HG03135 (cell line): ENCODE measurements around the gene PYGO2.
A peak's percentile ranks its signal among the peaks of the same experiment; 100 is the strongest.
"Not testable (repeated sequence)": the region's sequence is repeated elsewhere in the genome, so short reads cannot be mapped to it uniquely, and the experiment has no call there.

Experiments used
- ATAC-seq: cut with Tn5 transposase; IDR thresholded peaks from one replicate; pipeline ENCODE4 v1.9.1; 2021; ENCODE audit warnings: mild to moderate bottlenecking, moderate library complexity; ENCODE audit not compliant: unreplicated experiment

The PYGO2 gene

DNA sequence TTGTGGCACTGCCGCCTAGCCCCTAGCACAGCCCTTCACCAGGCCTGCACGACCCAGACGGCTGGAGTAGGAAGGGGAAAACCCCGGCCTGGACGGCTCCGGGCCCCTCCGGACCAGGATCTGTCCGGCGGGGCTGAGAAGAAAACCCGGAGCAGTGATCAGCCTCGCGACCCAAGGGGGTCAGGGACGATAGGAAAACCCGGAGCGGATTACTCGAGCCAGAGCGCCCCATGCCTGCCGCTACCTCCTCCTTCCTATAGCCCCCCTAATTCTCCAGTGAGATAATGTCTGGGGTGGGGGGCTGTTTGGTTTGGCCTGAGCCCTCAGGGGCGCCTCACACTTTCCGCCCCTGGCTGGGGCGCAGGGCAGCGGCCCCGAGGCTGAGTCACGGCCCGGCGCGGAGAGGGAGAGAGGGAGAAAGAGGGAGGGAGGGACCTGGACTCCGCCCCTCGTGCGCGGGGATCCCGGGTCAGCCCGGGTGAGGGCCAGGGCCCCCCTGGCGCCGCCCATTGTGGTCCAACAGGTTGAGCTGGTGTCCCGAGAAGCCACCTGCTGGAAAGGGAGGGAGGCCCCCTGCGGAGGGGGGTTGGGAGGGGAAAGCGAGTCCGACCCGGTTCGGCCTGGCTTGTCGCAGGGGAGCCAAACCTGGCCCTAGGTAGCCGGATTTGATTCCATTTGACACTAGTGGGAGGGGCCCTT is 39.3 kb upstream of the PYGO2 start:
- peak; percentile 42 for ATAC-seq

DNA sequence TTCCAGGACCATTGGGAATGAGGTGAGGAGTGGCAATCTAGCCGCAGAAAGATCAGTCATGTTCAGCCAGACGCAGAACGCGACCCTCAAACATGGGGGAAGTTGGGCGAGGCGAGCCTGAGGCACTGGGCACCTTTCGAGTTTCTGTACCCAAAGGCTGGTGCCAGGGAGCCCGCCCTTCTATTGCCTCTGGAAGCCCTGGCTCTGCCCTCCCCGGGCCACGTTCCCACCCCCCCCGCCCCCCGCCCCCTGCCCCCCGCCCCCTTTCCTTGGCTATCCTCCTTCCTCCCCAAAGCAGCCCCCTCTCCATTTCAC is 38.8 kb upstream of the PYGO2 start:
- no peak for ATAC-seq

DNA sequence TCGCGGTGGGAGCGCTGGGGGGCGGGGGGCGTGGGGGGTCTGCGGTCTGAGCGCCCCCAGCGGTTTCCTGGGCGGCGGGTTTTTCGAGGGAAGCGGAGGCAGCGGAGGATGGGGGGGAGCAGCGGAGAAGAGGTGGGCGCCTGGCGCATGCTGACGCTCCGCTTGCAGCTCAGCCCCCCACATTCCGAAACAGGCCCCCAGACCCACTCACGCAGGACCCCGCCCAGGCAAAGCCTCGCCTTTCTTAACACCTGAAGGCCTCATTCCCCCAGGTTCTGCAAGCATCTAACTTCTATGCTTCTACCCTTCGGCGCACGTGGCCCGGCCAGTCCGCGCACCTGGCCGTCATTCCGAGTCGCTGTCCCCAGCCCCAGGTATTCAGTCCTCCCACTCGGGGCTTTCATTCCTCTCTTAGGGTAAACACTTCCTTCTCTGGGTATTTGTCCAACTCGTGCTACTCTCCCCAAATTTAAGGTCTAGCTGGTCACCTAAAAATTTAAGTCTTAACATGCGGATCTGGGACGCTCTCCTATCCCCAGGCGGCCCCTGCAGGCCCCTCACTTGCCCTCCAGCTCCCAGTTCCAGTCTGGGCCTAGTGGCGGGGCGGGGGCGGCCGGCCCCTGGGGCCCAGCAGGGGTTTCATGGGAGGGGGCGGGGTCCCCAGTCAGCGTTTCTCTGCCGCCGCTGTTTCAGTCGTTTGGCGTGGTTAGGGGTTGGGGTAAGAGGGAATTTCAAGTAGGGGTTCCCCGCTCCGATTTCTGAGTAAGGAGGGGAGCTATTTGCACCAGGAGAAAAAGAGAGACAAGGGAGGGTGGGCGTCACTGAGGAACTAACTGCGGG is 38.2 kb upstream of the PYGO2 start:
- no peak for ATAC-seq

DNA sequence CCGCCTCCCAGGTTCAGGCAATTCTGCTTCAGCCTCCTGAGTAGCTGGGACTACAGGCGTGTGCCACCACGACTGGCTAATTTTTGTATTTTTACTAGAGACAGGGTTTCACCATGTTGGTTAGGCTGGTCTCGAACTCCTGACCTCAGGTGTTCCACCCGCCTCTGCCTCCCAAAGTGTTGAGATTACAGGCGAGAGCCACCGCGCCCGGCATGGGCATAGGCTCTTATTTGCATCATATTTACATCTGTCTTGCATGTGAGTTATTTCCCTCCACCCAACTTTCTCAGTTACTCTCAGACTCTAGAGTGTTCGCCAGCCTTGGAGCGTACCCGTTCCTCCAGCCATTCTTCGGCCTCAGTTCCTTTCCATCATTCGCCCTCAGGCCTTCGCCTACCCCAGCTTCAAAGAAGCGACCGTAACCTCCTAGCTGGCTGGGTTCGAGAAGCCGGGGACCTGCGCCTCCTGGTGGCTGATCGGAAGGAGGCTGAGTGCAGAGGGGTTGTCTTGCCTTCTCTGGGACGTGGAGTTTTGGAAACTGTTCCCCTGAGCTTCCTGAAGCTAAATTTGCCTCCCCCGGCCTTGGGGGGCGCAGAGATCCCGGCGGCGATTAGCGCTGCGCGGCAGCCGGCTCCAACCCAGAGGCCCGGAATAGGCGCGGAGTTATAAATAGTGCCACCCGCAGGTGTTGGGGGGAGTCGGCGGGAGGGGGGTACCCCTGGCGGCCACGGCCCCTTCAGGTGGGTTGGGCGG is 37.4 kb upstream of the PYGO2 start:
- ATAC-seq: no peak

DNA sequence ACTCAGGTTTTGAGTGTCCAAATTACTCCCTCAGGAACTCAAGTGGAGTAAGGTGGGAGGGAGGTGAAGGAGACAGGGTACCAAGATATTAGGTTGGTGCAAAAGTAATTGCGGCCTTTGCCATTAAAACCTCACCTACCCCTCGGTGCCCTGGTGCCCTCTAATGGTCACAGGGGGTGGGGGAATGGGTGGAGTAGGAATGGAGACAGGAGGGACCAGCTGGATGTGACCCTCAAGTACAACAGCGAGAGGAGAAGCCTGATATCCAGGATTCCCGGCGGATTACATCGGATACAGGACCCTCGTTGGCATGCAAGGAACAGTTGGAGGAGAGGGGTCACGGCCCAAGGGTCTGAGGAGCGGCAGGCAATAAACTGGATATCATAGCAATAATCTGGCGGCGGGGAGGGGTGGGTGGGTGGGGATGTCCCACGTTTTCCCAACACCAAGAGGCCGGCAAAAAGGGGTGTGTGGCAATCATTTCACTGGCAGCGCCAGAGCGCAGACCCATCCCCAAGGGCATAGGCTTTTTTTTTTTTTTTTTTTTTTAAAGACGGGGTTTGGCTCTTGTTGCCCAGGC is 36.7 kb upstream of the PYGO2 start:
- ATAC-seq: no peak

DNA sequence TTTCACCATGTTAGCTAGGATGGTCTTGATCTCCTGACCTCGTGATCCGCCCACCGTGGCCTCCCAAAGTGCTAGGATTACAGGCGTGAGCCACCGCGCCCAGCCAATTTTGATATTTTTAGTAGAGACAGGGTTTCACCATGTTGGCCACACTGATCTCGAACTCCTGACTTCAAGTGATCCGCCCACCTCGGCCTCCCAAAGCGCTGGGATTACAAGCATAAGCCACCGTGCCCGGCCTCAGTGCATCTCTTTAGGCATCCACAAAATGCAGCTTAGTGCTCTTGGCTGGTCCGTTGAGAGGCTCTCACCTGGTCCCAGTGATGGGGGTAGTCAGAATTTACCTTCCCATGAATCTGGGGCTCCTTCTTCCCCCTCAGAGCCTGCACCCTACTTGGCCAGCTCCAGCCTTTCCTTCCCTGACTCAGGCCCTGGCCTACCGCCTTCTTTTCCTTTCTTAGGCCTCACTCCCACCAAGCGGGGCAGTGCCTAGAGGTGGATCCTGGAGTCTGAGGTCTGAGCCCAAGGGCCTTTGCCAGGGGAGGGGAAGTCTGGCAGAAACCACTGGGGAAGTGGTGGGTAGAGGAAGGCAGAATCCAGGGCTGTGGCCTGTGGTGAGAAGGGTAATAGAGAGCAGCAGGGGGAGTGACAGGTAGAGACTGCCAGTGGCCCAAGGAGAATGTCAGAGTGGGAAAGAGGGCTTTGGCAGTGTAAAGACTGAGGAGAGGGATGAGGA is 35.6 kb upstream of the PYGO2 start:
- ATAC-seq: no peak

DNA sequence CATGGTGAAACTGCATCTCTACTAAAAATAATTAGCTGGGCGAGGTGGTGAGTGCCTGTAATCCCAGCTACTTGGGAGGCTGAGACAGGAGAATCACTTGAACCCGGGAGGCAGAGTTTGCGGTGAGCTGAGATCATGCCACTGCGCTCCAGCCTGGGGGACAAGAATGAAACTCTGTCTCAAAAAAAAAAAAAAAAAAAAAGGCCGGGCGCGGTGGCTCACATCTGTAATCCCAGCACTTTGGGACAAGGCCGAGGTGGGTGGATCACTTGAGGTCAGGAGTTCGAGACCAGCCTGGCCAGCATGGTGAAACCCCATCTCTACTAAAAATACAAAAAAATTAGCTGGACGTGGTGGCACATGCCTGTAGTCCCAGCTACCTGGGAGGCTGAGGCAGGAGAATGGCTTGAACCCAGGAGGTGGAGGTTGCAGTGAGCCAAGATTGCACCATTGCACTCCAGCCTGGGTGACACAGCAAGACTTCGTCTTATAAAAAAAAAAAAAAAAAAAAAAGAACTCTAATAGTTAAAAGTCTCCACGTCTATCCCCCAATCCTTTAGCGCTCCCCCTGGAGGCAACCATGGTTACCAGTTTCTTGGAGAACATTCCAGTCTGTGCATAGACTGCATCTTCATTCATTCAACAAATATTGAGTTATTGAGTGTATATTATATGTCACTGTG is 33.9 kb upstream of the PYGO2 start:
- not testable (repeated sequence) for ATAC-seq

DNA sequence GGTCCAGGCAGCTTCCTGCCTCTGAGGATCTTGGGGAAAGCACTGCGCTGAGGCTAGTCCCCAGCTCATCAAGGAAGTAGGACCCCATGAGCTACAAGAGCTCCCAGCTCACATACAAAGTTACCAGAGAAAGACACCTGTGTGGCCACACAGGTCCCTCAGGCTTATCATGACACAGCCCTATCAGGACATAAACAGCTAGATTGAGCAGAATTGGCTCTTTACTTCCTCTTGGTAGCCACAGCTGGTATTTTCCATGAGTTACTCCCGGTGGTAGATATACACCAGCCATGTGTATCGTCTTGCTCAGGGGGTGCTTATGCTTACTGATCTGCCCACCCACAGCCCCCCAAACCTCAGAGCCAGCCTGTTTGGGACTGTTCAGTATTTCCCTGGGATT is 33.0 kb upstream of the PYGO2 start:
- no peak for ATAC-seq

DNA sequence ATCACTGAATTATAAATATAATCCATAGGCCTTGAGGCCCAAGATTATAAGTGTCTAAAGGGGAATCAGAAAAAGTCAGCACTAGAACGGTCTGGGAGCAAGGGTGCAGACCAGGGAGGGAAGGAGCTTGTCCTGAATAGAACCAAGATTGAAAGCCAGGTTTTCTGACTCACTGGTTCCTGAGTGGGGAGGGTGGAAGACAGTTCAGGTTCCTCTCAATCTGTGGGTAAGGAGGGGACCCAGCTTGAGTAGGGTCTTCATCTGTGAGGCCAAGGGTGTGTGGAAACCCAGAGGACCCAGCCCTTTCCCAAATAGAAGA is 32.6 kb upstream of the PYGO2 start:
- no peak for ATAC-seq

DNA sequence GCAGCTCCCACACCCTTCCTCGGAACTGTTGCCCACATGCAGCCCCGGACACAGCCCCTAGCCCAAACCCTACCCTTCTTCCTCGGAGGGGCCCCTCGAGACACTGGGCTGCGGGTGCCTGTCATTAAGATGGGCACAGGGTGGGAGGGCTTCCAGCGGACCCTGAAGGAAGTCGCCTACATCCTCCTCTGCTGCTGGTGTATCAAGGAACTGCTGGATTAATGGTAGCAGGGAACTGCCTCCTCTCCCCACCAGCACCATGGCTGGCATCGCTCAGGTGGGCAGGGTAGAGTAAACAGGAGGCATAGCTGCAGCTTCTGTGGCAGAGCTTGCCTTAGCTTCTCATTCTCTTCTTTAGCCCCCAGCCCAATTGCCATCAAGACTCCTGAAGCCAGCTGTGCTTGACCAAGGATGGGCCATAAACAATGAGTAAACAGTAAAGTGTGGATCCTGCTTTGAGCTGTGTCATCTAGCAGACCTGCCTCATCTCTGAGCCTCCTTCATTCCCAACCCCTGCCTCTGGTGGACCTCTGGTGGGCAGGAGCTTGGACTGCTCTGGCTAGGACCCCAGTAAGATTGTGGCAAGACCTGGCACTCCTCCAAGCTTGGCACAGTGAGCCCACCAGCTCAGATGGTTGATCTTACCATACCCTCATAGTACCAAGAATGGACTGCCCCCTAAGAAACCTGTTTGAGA is 32.1 kb upstream of the PYGO2 start, which contains the start of gene LENEP:
LENEP (plus strand) TSS at position 15 of the 697 bp plus-strand sequence; CDS start at position 37, 22 bp downstream.
- ATAC-seq: no peak

DNA sequence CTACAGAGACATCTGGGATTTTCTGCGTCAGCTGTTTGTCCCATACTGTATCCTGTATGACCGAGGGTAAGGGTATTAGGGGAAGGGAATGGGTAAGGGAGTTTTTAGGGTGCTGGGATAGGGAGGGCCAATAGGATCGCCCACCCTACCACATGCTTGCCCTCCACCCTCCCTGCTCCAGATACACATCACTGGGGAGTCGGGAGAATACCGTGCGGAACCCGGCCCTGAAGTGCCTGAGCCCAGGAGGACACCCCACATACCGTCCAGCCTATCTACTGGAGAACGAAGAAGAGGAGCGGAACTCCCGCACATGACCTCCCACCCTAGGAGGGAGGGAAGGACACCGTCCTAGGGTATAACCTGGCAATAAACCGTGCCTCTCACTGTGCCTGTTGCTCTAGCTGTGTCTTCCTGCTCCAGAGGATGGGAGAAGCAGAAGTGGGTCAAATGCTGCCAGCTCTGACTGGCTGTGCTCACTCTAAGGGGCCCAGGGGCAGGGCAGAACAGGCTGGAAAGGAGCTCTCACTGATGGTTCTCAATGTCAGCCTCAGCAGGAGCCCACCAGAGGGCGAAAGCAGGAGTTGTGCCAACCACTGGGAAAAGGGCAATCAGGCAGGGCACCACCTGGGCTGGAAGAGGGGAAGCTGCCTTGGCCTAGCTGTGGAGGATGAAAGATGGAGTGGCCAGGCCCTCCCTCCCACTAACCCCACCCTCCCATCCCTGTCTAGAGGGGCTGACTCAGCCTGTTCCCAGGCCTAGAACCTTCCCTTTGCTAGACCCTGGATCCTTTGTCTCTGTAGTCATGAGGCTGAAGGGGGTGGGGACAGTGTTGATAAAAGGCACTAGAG is 31.4 kb upstream of the PYGO2 start:
- no peak for ATAC-seq

DNA sequence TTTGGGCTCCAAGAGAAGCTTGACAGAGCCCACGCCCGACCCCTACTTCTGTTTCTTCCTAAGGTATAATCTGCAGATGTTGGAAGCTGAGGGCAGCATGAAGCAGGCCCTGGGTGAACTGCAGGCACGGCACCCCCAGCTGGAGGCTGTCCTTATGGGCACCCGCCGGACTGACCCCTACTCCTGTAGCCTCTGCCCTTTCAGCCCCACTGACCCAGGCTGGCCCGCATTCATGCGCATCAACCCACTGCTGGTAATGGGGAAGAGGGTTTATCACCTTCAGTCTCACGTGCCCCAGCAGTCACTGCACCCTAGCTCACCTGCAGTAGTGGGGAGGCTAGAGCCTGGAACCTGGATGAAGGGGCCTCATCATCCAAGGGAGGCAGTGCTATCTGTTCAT is 28.7 kb upstream of the PYGO2 start:
- ATAC-seq: no peak

DNA sequence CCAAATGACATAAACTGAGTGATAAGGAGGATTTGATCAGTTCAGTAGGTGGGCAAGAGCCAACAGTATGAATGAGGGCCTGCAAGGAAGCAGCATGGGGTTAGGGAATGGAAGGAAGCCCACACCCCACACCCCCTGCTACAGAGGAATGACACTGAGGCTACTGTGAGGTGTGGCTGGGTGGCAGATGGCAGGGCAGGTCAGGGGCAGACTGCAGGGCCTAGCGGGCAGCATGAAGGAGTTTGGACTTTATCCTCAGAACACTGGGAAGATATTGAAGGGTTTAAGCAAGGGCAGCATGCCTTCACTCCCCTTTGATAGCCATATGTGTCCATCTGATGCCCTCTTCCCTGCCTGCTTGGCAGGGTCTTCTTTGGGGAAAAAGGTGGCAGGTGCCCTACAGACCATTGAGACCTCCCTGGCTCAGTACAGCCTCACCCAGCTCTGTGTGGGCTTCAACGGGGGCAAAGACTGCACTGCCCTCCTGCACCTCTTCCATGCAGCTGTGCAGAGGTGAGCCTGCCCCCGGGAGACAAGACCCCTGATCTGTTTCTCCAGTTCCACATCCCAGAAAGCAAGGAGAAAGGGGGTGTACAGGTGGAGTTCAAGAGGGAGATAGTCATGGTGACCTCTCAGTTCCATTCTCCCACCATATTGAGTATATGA is 27.7 kb upstream of the PYGO2 start:
- ATAC-seq: no peak

DNA sequence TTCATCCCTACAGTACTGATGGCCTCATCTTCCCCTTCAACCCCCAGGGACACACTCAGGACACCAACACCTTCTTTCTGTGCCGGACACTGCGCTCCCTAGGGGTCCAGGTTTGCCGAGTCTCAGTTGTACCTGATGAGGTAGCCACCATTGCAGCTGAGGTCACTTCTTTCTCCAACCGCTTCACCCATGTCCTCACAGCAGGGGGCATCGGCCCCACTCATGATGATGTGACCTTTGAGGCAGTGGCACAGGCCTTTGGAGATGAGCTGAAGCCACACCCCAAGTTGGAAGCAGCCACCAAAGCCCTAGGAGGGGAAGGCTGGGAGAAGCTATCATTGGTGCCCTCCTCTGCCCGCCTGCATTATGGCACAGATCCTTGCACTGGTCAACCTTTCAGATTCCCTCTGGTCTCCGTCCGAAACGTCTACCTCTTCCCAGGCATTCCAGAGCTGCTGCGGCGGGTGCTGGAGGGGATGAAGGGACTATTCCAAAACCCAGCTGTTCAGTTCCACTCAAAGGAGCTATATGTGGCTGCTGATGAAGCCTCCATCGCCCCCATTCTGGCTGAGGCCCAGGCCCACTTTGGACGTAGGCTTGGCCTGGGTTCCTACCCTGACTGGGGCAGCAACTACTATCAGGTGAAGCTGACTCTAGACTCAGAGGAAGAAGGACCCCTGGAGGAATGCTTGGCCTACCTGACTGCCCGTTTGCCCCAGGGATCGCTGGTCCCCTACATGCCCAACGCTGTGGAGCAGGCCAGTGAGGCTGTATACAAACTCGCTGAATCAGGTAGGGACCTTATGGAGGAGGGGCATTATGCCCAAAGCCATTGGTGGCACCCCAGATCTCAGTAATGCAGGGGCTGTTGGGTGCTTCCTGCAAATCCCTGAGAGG is 26.7 kb upstream of the PYGO2 start:
- no peak for ATAC-seq

DNA sequence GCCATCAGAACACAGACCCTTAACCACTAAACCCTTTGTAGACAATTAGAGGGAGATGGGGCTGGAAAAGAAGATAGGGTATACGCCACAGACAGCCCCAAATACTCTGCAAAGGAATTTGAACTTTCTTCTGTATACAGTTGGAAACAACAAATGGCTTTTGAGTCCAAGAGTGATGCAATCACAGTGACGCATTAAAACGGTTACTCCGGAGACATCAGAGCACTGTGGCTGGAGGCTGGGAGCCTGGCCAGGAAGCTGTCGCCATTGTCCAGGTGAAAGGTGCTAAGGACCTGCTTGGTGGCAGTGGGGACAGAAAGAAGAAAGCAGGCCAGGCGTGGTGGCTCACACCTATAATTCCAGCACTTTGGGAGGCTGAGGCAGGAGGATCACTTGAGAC is 25.7 kb upstream of the PYGO2 start:
- ATAC-seq: no peak

DNA sequence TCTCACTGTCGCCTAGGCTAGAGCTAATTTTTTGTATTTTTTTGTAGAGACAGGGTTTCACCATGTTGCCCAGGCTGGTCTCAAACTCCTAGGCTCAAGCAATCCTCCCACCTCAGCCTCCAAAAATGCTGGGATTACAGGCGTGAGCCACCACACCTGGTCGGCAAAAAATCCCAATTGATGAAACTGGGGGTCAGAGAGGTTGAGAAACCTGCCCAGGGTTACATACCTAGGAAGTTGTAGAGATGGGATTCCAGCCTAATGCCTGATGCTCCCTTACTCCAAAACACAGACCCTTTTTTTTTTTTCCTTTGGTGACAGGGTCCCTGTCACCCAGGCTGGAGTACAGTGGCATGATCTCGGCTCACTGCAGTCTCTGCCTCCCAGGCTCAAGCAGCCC is 25.2 kb upstream of the PYGO2 start:
- ATAC-seq: not testable (repeated sequence)

DNA sequence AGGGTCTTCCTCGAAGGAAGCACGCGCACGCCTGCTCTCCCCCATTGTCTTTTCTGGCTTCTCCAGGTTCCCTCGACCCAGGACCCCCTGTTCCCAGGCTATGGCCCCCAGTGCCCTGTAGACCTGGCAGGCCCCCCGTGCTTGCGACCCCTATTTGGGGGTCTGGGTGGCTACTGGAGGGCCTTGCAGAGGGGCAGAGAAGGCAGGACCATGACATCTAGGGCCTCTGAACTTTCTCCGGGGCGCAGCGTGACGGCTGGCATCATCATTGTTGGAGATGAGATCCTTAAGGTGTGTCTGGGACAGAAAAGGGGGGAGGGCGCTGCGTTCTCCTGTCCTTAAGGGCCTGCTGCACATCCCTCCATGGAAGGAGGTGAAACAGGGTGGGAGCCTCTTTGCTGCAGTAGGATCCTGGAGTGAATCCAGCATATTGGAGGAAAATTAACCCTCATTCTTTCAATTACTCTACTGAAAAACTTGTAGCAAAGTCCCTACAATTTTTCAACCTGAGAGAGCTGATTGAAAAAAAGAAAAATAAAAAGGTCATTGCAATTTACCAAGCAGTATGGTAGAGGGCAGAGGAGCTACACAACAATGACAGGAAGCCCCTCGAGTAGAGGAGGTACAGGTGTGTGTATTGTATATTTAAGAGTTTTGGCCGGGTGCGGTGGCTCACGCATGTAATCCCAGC is 22.3 kb upstream of the PYGO2 start:
- no peak for ATAC-seq
